Suppressor macrophage treated with lipopolysaccharide for 4 hours (primary cell): ENCODE data around the gene GOLGA3.
"Not testable (repeated sequence)": the region's sequence is repeated elsewhere in the genome, so short reads cannot be mapped to it uniquely, and the experiment has no call there.

Source experiments
- DNase-seq: peaks from one replicate; pipeline ENCODE4 v3.0.0-alpha.2; 2020

Gene GOLGA3

DNA sequence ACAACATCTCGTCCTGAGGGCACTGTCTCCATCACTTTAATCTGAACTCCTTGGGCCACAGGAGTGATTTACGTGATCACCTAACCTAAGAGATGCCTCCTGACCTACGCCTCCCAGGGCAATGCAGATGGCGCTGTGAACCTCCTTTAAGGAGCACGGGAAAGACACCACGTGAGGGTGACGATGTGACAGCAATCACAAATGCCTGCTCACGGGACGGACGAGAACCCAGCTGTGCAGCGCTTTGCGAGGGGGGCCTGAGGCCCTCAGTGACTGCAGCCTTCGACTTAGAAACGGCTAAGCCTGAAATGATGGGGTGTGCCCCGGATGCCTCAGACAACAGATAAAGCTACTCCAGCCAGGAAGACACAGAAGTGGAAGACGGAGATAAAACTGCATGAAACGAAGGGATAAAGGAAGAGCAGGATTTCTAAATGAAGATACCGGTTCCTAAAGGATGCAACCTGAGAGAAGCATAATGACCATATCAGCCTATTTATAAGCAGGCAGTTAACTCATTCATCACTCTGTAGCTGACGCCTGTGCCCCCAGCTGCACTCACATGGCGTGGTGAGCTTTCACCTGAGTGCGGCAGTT, 13.9 kb upstream of the GOLGA3 start:
- no peak for DNase-seq

DNA sequence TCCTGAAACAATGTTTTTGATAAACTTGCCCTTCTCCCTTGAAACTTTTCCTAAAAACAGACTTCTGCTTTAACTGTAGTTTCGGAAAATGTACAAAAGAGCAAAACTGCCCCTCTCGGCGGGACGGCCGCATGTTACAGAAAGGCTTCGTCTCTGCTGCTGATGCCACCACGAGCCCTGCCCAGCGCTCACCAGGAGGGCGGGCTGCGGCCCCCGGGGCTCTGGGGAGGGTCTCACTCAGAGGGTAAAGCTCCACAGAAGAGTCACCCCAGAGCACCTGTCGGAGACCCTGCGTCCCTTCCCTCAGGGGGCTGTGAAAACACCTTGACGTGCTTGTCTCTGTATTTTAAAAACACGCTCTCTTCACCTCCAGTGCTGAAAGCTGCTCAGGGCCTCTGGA, 12.5 kb upstream of the GOLGA3 start:
- no peak for DNase-seq

DNA sequence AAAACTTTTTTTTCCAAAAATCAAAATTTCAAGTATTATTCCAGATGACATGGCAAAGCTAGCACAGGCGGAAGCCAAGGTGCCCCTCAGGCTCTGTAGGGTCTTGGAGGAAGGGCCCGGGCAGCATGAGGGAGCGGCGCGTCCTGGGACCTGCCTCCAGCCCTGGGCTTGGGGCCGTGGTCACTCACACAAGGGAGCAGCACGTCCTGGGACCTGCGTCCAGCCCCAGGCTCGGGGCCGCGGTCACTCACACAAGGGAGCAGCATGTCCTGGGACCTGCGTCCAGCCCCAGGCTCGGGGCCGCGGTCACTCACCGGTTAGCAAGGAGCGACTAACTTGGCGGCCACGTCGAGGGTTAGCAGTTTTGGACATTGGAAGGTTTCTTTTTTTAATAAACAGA, 11.9 kb upstream of the GOLGA3 start:
- DNase-seq: no peak

DNA sequence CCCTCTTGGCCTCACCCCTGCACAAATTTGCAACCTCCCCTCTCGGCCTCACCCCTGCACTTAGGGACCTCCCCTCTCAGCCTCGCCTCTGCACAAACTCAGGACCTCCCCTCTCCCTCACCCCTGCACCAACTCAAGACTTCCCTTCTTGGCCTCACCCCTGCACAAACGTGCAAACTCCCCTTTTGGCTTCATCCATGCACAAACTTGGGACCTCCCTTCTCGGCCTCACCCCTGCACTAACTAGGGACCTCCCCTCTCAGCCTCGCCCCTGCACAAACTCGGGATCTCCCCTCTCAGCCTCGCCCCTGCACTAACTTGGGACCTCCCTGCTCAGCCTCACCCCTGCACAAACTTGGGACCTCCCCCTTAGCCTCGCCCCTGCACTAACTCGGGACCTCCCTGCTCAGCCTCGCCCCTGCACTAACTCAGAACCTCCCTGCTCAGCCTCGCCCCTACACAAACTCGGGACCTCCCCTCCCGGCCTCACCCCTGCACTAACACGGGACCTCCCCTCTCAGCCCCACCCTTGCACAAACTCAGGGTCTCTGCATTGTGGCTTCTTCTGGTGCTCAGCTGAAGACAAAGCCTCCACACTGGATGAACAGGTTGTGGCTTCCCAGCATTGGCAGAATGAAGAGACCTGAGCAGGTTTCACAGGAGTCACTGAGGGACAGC, 11.0 kb upstream of the GOLGA3 start:
- DNase-seq: no peak

DNA sequence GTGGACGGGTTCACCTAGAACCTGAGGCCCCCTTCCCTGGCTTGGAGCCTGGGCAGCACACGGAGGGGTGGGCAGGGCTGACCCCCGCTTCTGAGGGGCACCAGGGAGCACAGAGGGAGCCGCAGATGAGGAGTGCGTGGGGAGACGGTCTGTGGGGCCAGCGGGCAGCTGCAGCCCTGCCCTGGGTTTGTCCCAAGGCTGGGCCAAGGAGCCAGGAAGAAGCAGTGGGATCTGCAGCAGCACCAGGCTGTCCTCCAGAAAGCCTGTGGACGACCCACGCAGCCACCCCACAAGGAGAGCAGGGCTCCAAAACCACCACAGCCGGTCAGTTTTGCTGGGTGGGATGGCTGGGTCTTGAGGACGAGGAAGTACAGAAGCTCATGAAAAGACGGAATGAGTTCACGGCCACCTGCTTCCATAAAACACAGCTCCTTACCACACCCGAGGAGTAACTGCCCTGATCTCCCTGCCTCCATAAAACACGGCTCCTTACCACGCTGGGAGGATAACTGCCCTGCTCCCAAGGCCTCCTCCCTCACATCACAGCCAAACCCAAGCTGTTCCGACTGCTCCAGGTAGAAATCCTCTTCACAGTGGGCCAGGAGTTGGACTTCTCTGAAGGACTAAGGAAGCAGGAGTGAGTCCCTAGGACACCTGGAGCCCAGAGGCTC, 9.9 kb upstream of the GOLGA3 start:
- no peak for DNase-seq

DNA sequence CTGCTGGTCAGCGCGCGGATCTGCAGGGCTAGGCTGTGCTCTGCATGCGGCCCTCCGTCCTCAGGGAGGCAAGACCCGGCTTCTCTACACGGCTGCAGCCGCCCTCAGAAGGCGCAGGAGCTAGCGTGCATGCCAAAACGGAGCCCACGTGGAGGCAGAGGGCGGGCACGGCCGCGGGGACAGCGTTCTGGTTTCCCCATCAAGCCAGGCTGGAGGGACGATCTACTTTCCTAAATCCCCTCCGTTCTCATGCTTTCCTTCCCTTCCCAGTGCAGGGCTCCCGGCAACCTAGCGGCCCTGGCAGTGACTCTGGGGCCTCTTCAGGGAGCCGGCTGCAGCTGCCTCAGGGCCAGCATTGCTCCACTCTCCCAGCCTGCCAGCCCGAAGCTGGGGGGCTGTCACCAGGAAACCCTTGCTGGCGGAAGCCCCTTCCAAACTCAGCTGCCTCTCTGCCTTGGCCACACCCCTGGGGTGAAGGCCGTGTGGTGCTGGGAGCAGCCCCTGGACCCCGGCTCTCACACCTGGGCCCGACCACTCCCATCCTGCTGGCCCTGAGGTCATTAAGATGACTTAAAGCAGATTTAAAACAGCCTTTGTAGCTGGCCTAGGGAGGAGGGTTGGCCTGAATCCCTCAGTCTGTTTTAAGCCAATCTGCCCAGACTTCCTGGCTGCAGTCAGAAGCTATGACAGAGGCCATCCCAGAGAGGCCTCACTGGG, 9.2 kb upstream of the GOLGA3 start:
- DNase-seq: no peak

DNA sequence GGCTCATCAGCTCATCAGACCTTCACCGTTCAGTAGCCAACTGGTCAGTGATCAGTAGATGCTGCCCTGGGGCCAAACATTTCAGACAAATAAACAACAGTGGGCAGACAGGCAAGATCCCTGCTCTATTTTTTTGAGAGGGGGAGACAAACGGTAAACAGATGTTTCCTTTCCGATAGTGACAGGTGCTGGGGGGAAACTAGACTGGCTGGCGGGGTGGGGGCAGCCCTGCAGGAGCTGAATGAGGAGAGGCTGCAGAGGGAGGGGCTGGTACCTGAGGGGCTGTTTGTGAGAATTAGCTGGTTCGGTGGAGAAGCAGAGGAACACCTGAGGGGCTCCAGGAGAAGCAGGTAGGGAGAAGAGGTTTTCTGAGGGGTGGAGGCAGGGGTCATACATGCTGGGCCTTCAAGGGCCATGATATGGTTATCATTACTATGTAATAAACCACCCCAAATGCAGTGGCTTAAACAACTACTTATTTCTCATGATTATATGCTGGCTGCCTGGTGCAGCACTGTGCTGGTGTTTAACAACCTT, 8.2 kb upstream of the GOLGA3 start:
- DNase-seq: no peak

DNA sequence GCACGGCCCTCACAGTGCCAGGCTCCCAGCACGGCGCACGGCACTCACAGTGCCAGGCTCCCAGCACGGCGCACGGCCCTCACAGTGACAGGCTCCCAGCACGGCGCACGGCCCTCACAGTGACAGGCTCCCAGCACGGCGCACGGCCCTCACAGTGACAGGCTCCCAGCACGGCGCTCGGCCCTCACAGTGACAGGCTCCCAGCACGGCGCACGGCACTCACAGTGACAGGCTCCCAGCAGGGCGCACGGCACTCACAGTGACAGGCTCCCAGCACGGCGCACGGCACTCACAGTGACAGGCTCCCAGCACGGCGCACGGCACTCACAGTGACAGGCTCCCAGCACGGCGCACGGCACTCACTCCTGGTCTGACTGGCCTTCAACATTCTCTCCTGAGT, 7.6 kb upstream of the GOLGA3 start:
- DNase-seq: not testable (repeated sequence)

DNA sequence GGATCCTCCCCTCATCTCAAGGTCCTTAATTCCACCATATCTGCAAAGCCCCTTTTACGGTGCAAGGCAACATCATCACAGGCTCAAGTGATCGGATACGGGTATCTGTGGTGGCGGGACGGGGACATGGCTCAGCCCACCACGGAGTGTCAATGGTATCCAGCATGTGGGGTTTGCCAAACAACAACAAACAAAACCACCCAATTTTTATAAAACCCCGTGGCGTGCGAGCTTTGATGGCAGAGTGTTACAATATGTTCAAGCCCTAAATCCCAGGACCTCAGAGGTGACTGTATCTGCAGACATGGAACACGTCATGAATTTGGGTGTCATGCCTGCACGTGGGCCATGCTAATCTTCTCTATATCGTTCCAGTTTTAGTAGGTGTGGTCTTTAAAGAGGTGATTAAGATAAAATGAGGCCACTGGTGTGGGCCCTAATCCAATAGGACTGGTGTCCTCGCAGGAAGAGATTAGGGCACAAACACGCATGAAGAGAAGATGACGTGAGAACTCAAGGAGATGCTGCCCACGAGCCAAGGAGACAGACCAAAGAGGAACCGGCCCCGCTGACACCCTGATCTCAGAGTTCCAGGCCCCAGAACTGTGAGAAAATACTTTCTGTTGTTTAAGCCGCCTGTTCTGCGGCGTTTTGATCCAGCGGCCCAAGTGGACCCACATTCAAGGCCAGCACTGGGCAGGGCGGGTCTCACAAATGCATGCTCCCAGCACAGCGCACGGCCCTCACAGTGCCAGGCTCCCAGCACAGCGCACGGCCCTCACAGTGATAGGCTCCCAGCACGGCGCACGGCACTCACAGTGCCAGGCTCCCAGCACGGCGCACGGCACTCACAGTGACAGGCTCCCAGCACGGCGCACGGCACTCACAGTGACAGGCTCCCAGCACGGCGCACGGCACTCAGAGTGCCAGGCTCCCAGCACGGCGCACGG, 6.7 kb upstream of the GOLGA3 start:
- no peak for DNase-seq

DNA sequence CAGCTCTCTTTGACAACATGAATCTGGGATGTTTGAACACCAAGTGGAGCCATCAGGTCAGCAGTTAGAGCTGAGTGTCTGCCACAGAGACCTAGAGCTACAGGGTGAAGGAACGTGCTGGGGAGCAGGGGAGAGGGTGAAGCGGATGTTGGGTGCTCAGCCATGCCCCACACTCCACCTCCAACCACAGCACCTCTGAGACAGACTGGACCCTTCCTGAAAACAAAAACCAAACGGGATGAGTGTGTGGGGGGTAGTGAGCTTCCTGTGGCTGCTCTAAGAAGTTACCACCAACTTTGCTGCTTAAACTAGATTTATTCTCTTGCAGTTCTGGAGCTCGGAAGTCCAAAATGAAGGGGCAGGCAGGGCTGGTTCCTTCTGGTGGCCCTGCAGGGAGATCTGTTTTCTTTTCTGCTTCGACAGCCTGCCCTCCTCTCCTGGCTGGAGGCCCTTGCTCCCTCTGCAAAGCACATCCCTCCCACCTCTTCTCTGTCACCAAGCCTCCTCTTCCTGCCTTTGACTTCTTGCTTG, 5.6 kb upstream of the GOLGA3 start:
- DNase-seq: no peak

DNA sequence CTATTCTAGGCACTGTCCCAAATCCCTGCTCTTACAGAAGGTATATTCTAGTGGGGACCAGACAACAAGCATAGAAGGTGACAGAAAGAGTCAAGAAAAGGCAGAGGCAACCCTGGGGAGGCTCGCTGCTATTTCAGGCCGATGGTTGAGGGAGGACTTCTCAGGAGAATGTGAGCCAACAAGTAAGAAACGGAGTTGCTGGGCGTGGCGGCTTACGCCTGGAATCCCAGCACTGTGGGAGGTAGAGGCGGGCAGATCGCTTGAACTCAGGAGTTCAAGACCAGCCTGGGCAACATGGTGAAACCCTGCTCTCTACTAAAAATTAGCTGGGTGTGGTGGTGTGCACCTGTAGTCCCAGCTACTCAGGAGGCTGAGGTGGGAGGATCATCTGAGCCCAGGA, 4.7 kb upstream of the GOLGA3 start:
- no peak for DNase-seq

DNA sequence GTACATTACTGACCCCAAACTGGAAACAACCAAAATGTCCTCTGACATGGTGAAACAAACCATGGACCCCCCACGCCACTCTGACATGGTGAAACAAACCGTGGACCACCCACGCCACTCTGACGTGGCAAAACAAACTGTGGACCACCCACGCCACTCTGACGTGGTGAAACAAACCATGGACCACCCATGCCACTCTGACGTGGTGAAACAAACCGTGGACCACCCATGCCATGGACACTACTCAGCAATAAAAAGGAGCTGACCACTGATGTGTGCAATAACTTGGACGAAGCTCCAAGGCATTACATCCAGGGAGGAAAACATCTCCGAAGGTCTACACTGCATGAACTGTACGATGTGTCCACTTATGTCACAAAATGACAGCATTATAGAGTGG, 3.1 kb upstream of the GOLGA3 start:
- no peak for DNase-seq

DNA sequence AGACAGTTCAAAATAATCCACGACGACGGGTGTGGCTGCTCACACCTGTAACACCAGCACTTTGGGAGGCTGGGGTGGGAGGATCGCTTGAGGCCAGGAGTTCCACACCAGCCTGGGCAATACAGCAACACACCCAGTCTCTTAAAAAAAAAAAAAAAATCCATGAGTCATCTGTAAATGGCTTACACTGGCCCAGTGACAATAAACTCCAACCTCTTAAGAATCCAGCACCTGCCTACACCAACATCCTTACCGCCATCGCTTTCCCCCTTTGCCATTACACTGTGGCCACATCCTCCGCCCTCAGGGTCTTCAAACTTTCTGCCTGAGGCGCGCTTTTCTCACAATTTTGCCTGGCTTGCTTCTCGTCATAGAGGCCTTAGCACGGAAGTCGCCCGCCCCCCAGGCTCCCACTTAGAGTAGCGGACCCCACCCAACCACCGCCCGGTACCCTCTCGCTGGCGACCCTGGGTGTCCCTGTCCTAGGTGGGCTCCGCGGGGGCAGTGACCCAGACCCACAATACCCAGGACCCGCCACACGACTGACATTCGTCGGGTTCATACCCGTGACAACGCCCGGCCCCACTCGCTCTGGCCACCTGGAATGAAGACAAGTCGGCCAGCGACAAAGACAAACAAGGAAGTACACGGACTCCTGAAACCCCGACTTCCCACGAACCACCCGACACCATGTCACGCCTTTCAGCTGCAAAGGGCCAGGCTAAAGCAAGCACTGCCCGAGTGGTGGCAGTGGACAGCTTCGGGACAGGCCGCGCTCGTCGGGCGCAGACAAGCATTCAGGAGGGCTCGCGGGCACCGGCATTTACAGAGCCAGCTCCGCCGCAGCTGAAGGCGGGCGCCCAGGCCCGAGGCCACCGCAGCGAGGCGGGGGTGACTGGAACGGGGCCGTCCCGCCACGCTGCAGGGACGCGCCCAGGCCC, 636 bp downstream of the GOLGA3 start:
- DNase-seq: peak; percentile 58

DNA sequence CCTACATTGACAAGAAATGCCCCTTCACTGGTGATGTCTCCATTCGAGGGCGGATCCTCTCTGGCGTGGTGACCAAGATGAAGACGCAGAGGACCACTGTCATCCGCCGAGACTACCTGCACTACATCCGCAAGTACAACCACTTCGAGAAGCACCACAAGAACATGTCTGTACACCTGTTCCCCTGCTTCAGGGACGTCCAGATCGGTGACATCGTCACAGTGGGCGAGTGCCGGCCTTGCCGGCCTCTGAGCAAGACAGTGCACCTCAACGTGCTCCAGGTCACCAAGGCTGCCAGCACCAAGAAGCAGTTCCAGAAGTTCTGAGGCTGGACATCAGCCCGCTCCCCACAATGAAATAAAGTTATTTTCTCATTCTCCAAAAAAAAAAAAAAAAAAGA, 2.8 kb downstream of the GOLGA3 start:
- DNase-seq: no peak

DNA sequence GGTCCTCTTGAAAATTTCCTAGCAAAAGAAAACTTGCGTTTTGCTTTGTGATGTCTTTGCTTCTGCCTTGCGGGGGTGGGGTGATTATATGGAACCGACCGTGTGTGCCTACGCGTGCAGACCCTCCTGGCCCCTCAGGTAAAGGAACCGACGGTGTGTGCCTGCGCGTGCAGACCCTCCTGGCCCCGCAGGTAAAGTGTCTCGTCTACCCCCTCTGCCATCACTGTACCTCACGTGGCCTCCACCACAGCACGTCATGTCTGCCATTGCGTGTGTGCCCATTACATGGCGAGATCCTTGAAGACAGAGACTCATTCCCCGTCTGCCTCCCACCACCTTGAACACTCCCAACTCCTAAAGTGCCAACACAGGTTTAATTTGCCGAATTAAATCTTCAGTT, 3.6 kb downstream of the GOLGA3 start:
- no peak for DNase-seq

DNA sequence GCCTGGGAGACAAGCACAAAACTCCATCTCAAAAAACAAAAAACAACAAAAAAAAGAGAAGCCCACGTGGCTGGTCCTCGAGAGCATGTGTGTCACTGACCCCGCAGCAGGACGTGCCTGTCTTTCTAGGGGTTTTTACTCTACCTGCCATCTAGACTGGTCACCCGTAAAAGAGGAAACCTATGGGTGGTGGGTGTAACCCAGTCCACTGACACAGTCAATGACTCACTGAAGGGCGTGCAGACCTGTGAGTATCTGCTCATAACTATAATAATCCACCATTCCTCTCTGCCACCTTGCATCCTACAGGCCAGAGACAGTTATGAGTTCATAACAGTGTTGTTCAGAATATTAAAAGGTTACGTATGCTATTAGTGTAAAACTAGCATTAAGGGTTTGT, 4.6 kb downstream of the GOLGA3 start:
- no peak for DNase-seq

DNA sequence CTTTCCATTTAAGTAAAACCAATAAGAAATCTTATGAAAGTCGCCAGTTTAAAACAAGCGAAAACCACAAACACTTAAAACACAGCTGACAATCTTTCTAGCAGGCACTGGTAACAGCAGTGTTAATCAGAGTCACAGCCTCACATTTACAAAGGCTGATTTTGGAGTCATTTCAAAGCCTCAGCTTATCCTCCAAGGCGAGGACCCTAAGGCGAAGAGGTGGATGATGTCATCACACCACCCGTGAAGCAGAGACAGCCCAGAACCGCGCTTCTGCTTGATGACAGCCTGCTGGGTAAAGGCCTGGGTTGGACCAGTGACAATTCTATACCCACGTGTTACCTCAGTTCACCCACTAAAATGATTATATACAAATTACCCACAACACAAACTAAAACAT, 10.1 kb downstream of the GOLGA3 start:
- no peak for DNase-seq

DNA sequence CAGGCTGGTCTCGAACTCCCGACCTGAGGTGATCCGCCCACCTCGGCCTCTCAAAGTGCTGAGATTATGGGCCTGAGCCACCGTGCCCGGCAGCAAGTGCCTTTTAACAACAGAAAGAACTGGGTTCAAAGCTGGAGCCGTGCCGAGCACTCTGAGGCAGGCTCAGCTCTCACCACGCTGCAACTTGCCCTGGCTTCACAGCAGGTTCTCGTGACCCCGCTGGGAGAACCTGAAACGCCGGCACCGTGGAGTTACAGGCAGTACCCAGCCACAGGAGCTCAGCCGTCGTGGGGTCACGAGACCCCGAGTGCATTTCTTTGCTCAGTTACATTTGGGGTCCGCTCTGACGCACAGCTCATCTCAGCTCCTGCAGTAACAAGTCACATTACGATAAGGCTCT, 14.4 kb downstream of the GOLGA3 start:
- no peak for DNase-seq

DNA sequence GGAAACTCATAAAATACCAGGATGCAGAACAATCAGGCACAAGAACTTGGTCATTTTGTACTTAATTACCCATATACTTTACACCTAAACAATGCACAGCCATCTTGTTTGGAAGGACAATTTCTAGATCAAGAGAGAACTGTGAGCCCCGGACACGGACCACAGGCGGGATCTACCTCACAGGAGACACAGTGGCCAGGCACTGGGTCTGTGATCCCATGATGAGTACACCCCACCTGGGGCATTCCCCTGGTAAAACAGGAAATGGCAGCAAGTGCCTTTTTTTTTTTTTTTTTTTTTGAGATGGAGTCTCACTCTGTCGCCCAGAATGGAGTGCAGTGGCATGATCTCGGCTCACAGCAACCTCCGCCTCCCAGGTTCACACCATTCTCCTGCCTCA, 15.2 kb downstream of the GOLGA3 start:
- DNase-seq: no peak

DNA sequence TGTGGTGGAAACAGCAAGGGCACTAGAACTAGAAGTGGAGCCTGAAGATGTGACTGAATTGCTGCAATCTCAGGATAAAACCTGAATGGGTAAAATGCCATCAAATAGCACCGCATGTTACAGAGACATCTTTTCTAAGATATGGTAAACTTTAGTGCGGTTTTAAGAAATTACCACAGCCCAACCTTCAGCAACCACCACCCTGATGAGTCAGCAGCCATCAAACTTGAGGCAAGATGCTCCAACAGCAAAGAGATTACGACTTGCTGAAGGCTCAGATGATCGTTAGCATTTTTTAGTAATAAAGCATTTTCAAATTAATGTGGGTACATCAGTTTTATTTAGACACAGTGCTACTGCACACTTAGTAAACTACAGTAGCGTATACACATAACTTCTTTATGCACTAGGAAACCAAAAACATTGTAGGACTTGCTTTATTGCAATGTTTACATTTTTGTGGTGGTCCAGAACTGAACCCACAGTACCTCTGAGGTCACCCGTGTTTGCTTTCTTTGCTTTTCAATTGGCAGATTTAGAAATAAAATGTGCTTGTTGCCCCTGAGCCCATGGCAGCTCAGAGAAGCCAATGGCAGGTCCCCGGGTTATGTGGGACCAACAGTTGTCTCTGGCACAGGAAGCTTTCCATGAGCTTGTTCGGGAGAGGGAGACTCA, 15.9 kb downstream of the GOLGA3 start:
- no peak for DNase-seq
